Inflammatory macrophage treated with lipopolysaccharide for 1 hour (primary cell): ENCODE results near the gene FOXO6.

Source experiments
- DNase-seq, 2 donors: peaks; one replicate each; pipeline ENCODE4 v3.0.0-alpha.2; 2020 to 2022

FOXO6 gene

DNA sequence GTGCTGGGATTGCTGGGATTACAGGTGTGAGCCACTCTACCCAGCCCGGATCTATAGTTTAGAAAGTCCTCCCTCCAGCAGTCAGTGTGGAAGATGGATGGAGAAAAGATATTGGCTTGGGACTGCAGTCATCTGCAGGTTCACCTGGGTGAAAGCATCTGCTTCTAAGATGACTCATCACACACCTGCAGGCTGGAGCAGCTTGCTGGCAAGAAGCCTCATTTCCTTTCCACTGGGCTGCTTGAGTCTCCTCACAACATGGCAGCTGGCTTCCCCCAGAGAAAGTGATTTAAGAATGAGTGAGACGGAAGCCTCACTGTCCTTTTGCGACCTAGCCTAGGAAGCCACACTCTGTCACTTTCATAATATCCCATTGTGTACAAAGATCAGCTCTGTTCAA is 50.0 kb downstream of the FOXO6 start:
- DNase-seq: no peak

DNA sequence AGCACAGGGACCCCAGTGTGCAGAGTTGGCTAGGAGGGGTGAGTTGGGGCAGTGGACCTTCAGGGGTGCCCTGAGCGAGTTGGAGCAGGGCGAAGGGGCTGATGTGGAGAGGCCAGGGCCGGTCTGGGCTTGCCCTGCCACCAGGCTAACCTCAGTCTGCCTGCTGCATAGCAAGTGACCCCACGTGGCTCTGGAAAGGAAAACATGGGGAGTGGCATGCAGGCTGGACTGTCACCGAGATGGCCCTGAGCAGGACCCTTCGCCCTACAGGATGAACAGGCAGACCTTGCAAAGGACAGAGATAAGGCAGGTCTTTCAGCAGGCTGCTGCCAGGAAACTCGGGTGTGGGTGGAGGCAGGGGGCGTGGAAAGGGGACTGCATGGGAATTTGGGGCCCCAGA is 51.5 kb downstream of the FOXO6 start:
- no peak for DNase-seq

GRCh38 chr1:41413748-41414281 is 52.6 kb downstream of the FOXO6 start:
- no peak for DNase-seq

DNA sequence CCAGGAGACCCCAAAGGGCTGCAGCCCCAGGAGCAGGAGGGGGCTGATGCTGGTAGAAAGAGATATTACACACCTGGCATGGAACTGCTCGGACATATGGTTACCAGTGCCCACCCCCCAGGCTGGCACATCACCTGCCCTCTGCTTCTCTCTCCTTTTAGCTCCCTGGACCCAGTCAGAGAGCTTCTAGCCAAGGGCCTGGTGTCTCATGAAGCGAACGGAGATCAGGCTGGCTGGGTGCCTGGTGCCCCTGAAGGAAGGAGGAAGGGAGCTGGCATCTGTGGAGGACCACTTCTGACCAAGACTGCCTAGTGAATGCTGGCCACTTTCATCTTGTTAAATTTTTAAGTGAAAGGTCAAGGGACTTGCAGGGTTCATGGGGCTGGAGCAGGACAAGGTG is 53.1 kb downstream of the FOXO6 start:
- no peak for DNase-seq

DNA sequence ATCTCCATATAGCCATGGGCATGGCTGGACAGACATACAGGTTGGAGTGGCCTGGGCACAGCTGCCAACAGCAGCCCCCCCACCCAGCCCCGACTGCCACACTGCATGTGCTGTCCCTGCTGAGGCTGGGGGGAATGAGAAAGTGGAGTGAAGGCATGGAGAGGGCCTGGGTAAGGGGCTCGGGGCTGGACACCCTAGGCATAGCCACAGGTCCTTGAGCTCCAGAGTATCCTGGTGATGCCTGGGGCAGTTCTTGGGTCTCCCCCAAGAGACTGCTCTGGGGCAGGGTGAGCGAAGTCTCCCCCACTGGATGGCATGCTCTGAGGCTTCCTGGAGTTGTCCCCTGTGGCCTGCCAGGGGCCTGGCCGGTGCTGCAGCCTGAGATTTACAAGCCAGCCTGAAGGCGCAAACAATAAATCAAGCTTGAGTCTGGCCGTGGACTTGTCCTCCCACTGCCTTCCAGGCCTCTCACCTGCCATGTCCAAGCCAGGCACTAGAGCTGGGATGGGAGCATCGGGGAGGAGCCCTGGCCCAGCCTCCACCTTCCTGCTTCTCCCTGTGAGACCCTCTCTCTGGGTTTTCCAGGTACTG is 53.6 kb downstream of the FOXO6 start:
- DNase-seq: no peak

DNA sequence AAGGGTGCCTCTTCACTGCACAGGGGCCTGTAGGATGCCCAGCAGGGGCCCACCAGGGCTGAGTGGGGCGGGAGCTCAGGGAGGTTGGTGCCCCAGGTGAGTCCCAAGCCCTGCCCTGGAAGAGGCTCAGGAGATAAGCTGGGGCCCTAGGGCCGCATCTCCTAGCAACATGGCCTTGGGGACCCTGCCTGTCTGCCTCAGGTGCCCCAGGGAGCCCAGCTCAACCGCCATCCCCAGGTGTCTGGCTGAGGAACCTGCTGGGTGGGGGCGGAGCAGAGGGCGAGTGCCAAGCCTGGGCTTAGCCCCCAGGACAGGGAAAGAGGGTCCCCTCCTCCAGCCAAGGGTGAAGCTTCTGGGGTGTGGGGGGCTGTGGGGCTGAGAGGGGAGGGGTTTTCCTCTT is 54.8 kb downstream of the FOXO6 start:
- DNase-seq: no peak

GRCh38 chr1:41416552-41417334 is 55.5 kb downstream of the FOXO6 start:
- DNase-seq: peak; percentile 40 to 81

- DNase-seq: no peak
These were observed 56.1 kb downstream of the FOXO6 start for GRCh38 chr1:41417335-41417682.

- peak; percentile 25 to 70 for DNase-seq
These were observed 56.5 kb downstream of the FOXO6 start for GRCh38 chr1:41417746-41418145.

DNA sequence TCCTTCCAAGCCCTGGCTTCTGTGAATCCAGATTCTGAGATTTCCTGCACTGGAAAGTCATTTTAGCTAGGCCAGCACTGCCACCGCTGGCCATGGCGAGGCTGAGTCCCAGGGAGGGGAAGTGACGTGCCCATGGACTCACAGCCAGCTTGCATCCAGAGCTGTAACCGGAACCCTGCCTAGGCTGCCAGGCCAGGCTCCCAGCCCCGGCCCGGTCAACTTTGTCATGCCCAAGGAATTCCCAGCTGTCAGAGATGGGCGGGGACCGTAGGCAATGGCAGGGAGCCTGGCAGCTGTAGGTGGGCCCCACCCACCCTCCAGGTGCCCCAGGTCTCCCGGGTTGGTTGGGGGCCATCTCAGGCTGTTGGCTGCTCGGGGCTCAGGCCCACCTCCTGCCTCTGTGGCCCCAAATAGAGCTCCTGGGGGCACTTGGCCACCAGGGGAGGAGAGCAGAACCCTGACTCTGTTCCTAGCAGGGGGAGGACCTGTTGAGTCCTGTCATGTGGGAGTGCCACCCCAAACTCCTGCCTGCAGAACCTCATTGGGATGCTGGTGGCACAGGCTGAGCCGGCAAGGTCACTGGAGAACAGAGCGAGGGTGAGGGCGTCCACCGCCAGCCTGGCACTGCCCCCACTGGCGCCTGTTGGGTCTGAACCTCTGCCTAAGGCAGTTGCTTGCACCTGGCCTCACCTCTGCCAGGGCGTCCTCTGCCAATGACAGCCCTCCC is 57.8 kb downstream of the FOXO6 start:
- DNase-seq: peak; percentile 39 to 57

- DNase-seq: no peak
These were observed 58.5 kb downstream of the FOXO6 start for GRCh38 chr1:41419584-41420295.

DNA sequence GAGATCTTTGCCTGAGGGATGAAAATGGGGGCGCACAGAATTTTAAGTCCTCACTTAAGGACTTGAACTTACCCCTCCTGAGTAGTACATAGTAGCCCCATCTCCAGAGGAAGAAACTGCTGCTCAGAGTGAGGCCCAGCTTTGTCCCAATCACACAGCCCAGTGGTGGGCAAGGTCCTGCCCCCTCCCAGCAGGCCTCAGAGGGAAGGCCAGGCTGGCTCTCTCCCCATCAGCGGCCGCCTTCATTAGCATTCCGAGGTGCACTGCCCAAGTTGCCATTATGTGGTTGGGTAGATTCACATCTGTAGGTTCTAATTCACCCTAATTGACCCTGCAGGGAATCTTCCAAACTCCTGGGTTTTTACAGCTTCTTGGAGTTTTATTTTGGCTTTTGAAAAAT is 59.1 kb downstream of the FOXO6 start:
- DNase-seq: no peak

GRCh38 chr1:41420860-41421259 is 59.6 kb downstream of the FOXO6 start:
- DNase-seq: no peak

- no peak for DNase-seq
These were observed 61.1 kb downstream of the FOXO6 start for GRCh38 chr1:41422306-41422705.

- no peak for DNase-seq
These were observed 62.4 kb downstream of the FOXO6 start for GRCh38 chr1:41423511-41424191.

- no peak for DNase-seq
These were observed 63.4 kb downstream of the FOXO6 start for GRCh38 chr1:41424581-41425118.

DNA sequence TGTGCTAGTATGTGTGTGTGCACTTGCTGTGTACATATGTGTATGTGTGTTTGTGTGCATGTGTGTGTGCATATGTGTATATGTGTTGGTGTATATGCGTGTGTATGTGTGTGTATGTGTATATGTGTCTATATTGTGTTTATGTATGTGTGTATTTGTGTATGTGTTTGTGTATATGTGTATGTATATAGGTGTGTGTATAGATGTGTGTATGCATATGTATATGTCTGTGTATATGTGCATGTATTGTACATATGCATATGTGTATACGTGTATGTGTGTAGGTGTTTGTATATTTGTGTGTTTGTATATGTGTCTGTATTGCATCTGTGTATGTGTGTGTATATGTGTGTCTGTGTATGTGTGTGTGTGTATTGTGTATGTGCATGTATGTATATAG is 64.1 kb downstream of the FOXO6 start:
- DNase-seq: no peak

DNA sequence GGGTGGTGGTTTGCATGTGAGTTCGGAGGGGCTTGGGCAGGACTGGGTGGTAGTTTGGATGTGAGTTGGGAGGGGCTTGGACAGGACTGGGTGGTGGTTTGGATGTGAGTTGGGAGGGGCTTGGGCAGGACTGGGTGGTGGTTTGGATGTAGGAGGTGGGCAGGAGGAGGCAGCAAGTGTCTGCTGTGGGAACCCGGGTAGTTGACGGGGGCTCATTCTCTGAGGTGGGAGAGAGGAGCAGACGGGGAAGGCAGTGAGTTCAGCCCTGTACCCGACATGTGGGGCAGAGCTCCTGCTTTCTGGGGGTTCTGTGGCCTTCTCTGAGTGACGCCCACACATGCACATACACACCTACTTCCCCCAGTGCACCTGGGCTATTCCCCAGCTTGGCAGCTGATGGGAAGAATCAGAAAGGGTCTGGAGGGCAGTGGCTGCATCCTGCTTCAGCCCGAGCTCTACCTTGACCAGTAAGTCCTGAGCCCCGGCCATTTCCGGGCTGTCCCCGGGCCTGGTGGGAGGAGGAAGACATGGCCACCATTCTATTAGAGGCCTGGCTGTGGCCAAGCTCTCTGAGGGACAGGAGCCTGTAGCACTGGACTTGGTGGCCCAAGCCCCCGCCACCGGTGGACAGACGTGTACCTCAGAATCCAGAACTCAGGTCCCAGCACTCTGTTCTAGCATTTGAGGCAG is 65.1 kb downstream of the FOXO6 start:
- no peak for DNase-seq

GRCh38 chr1:41427122-41427913 is 66.1 kb downstream of the FOXO6 start:
- DNase-seq: no peak

DNA sequence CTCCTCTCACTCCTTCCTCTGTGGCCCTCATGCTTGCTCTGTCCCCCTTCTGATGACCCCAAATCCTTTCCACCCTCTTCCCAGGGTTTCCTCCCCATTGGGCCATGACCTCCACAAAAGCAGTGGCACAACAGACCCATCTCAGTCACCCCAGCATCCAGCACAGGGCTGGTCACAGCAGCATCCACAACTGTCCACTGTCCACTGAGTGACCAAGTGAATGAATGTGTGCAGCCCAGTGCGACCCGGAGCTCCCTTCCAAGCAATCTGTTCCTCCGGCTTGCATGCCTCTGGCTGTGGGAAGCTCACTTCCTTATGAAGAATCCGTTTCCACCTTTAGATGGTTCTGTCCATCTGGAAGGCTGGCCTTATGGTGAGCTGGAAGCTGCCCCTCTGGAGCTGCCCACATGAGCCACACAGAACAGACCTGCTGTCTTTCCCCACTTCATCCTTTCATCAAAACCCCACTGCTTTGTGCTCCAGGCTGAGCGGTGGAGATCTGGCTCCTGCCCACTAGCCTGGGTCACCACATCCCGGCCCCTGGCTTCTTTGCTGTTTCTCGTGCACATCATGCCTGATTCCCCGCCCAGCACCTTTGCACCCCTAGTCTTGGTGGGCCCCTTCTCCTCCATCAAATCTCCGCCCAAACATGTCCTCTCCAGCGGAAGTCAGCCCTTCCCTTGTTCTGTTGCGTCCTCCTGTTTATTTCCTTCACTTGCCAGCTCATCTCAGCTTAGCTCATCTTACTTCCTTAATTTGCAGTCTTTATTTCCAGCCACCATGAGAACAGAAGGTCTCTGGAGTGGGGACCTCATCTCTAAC is 66.9 kb downstream of the FOXO6 start:
- DNase-seq: peak; percentile 45 to 54
